Mesothelial cell of epicardium (in vitro differentiated cells): ENCODE measurements around the gene SCMH1. TPM values are rescaled to one million over a fixed set of nuclear protein-coding genes. Genes with fewer than 3 reads are reported as not detected.

Source experiments
- DNase-seq, 2 experiments: peaks; one replicate each; pipeline ENCODE4 v3.0.0; 2021; ENCODE audit warnings: low spot score in 2 of 2; ENCODE audit not compliant: unreplicated experiment in 2 of 2
- H3K27ac Mint-ChIP-seq: 2 replicates; pipeline ENCODE4 v1.8.0; 2021; ENCODE audit warnings: mixed read lengths
- H3K27me3 Mint-ChIP-seq: 2 replicates; pipeline ENCODE4 v1.8.0; 2021; ENCODE audit warnings: low read depth, mixed read lengths
- H3K36me3 Mint-ChIP-seq: 2 replicates; pipeline ENCODE4 v1.8.0; 2021; ENCODE audit warnings: mixed read lengths
- H3K4me1 Mint-ChIP-seq: 2 replicates; pipeline ENCODE4 v1.8.0; 2021; ENCODE audit warnings: mixed read lengths
- H3K4me3 Mint-ChIP-seq: 2 replicates; pipeline ENCODE4 v1.8.0; 2021; ENCODE audit warnings: mild to moderate bottlenecking, moderate library complexity, mixed read lengths
- H3K9me3 Mint-ChIP-seq: 2 replicates; pipeline ENCODE4 v1.8.0; 2021; ENCODE audit warnings: mixed read lengths
- CTCF ChIP-seq: fragments of 200-600 bp; sonication (generic); IDR thresholded peaks from one replicate; pipeline ENCODE4 v1.5.0; 2021; ENCODE audit warnings: antibody characterized with exemption; ENCODE audit not compliant: unreplicated experiment
- total RNA-seq: library from RNA; stranded (reverse); gene quantifications from 3 replicates; pipeline ENCODE4 v1.2.1, GENCODE V29; 2021

The SCMH1 gene
- total RNA-seq, 1 donor from 2014 or later: 59.1 TPM

- peaks cover 24% of the 10 kb centered on the region for H3K9me3 Mint-ChIP-seq
- no peak for DNase-seq
- no peak for TF ChIP-seq CTCF
- H3K4me3 Mint-ChIP-seq: no peak overlapping the region
- H3K4me1 Mint-ChIP-seq: peaks cover 21% of the 10 kb centered on the region
- no peaks in the 10 kb centered on the region for H3K27me3 Mint-ChIP-seq
- H3K36me3 Mint-ChIP-seq: peaks cover 15% of the 10 kb centered on the region
- no peak overlapping the region for H3K27ac Mint-ChIP-seq
These were observed 7.2 kb upstream of the SCMH1 start for GRCh38 chr1:41249319-41249718.

GRCh38 chr1:41246568-41246967, 4.5 kb upstream of the SCMH1 start:
- Mint-ChIP-seq H3K27me3 (no peaks in the 10 kb centered on the region), H3K9me3 (no peaks in the 10 kb centered on the region), H3K27ac (no peak overlapping the region), H3K4me3 (no peak overlapping the region), H3K4me1 (peaks cover 36% of the 10 kb centered on the region), H3K36me3 (no peaks in the 10 kb centered on the region)
- DNase-seq: no peak
- TF ChIP-seq CTCF: no peak

GRCh38 chr1:41245659-41246058, 3.6 kb upstream of the SCMH1 start:
- H3K27ac Mint-ChIP-seq: peak overlapping the region; percentile 21
- DNase-seq: no peak
- H3K4me1 Mint-ChIP-seq: peaks cover 40% of the 10 kb centered on the region
- no peak for TF ChIP-seq CTCF
- no peaks in the 10 kb centered on the region for H3K27me3 Mint-ChIP-seq
- no peaks in the 10 kb centered on the region for H3K36me3 Mint-ChIP-seq
- no peak overlapping the region for H3K4me3 Mint-ChIP-seq
- H3K9me3 Mint-ChIP-seq: no peaks in the 10 kb centered on the region

GRCh38 chr1:41243079-41243385, 926 bp upstream of the SCMH1 start:
- no peak for TF ChIP-seq CTCF
- Mint-ChIP-seq H3K4me3 (peak overlapping the region; percentile 69), H3K4me1 (peaks cover 49% of the 10 kb centered on the region), H3K27ac (peak overlapping the region; percentile 91), H3K27me3 (no peaks in the 10 kb centered on the region), H3K9me3 (no peaks in the 10 kb centered on the region), H3K36me3 (no peaks in the 10 kb centered on the region)
- DNase-seq: no peak

- Mint-ChIP-seq H3K9me3 (no peaks in the 10 kb centered on the region), H3K36me3 (no peaks in the 10 kb centered on the region), H3K4me1 (peaks cover 53% of the 10 kb centered on the region), H3K4me3 (peak overlapping the region; percentile 69), H3K27ac (peak overlapping the region; percentile 91), H3K27me3 (no peaks in the 10 kb centered on the region)
- no peak for TF ChIP-seq CTCF
- DNase-seq: peak in 1 of 2 experiments; percentile 44
These were observed 404 bp upstream of the SCMH1 start for GRCh38 chr1:41242342-41243078.
